CMK (cell line): ENCODE measurements around the gene NISCH.

Experiments used
- DNase-seq: peaks from one replicate; pipeline ENCODE4 v3.0.0-alpha.2; 2010; ENCODE audit warnings: low read depth

The NISCH gene

GRCh38 chr3:52455283-52456168, at the start of gene NISCH:
Gene NISCH, plus strand, starts transcription at chr3:52455604. Its CDS starts 38 bp downstream, at chr3:52455642.
- DNase-seq, result peak; percentile 45

DNA sequence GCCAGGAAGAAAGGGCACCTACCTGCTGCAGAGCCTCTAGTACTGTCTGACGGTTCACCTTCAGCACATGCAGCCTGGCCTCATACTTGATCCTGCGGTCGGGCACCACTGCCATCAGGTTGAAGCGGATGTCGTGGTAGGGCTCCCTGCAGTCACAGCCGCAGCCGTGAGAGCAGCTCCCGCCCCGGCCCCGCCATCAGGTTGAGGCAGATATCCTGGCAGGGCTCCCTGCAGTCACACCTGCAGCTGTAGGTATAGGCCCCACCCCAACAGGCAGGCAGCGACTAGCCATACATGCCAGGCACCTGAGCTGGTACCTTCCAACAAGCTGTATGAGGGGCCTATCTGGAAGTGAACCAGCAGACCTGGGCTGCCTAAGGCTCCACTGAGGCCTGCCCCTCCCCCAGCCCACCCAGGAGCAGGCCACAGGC, 49.2 kb upstream of the NISCH start:
- no peak for DNase-seq

GRCh38 chr3:52406791-52407510, 48.5 kb upstream of the NISCH start:
- no peak for DNase-seq

- no peak for DNase-seq
Measured at GRCh38 chr3:52407779-52408178, 47.6 kb upstream of the NISCH start.

DNA sequence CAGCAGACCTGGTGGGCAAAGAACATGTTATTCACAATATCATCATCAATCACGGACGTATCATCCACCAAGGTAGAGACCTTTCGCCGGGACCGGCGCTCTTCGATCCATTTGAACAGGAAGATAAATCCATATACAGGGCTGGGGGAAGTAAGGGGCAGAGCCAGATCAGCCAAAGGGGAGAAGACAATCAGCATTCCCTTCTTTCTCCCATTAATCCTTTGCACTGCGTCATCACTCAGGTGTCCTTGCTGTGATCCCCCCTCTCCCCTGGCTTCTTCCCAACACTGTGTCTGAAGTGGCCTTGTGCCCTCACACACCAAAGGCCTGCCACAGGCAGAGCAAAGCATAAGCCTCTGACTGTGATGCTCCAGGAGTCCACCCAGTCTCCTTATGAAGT, 46.9 kb upstream of the NISCH start:
- DNase-seq, result no peak

GRCh38 chr3:52415800-52416199, 39.6 kb upstream of the NISCH start:
- DNase-seq, result no peak

DNA sequence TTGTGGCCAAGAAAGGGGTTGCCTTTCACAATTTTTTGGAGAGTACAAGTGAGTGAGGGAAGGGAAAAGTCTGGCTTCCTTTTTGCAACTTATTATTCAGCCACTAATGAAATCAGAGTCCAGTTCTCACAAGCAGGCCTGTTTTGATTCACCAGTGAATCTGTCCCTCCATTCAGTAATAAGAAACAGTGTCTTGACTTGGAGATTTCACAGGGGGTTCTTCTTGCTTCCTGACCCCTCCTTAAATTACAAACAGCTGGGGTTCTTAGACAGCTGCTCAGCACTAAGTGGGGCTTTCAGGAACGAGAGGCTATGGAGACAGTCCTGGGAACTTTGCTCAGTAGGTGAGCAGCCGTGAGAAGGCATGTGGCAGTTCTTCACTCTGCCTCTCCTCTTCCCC, 35.0 kb upstream of the NISCH start:
- DNase-seq, result no peak

DNA sequence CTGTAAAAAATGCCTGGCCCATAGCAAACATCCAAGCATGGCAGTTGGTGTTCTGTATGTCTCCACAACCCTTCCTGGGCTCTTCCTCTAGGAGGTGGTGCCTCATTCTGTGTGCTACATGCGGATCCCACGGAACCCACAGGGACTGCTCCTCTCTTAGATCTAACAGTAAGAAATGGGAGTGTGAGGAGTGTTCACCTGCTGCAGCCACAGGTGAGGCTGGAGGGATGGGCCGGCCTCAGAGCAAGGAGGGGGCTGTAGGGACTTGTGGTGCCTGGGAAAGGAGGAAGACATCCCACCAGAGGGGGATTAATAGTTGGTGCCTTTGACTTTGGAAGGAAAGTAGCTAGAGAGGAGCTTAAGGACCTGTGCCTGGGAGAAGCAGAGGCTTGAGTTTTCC, 32.7 kb upstream of the NISCH start:
- no peak for DNase-seq

GRCh38 chr3:52423173-52423572, 32.2 kb upstream of the NISCH start:
- DNase-seq, result no peak

DNA sequence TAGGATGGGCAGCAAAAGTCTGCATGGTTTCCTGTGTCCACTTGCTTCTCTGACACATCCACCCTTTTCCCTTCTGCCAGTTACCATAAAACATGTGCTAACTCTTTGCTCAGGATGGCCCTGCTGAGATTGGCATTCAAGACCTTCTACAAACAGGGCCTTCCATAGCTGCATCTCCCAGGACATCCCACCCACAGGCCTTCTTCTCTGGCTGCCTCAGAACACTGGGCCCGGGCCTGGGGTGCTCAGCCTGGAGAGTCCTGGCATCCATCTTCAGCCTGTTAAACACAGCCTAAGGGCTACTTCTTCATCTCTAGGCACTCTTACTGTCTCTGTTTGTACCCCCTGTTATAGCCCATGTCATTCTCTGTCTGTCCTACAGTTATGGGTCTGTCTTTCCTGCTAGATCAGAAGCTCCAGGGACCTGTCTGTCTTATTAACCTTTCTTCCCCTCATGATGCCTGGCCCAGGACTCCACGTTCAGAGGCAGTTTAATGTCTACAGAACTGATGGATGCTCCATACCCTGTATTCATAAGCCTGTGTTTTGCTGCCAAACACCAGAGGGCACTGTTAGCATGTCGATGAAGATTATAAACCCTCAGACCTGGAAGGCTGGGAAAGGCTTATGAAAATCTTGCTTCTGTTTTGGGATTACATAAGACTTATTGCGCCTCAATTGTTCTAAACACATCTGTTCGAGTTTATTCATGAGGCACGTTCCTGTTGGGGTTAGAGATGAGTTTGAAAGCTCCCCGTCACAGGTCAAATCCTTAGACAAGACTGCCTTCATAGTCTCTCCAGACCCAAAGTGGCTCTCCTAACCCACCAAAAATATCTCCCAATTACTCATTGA, 27.0 kb upstream of the NISCH start:
- DNase-seq, result peak; percentile 20

DNA sequence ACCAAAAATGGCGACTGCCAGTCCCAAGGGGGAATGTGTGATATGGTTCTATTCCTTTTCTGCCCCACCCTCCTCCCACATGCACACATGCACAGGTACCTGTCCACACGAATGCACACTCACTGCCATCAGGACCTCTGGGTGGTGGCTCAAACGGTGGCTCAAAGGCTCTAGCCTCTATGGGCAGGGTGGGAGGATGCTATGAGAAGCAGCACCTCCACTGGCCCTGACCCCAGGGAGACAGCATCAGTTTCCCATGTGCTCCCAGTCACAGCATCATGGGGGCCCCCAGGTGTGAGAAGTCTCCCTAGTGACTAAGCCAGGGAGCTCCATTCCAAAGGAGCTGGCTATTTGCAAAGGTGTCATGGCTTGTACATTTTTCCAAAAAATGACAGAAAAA, 26.4 kb upstream of the NISCH start:
- no peak for DNase-seq

DNA sequence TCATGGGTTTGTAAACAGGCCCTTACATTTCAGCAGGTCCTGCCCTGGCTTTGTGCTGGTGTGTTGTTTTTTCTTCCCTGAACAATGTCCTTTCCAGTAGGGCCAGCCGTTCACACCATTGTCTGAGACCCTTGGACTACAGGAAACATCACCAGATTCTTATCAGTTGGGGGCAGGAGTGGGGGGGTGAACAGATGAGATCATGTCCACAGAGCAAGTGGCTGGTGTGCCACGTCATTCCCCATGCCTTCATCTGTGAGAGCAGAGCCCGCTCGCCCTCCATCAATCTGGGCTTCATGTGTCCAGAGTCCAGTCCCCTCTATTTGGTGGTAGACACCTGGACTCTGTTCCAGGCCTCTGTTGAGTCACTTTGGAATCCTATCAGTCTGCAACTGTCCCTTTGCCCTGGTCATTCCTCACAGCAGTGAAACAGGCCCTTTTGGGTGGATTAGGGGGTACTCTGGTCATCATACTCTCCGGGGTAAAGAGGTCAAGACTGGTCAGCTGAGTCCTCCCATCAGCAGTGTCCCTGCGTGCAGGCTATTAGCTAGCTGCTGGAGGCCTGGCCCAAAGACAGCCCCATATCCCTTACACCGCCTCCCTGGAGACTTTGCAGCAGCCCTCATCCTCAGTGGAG, 25.5 kb upstream of the NISCH start:
- no peak for DNase-seq

DNA sequence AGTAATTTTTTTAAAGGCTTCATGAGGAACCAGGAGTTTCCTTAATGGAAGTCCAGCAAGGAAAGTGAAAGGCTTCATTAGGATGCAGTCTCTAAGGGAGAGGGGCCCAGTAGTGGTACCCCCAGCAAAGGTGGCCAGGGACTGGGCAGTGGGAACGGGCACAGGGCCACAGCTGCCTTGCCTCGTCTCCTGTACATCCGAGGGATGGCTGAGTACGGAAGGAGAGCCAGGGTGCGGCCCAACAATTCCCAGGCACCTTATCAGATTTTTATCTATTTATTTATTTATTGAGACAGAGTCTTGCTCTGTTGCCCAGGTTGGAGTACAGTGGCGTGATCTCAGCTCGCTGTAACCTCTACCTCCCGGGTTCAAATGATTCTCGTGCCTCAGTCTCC, 25.0 kb upstream of the NISCH start:
- DNase-seq, result no peak

DNA sequence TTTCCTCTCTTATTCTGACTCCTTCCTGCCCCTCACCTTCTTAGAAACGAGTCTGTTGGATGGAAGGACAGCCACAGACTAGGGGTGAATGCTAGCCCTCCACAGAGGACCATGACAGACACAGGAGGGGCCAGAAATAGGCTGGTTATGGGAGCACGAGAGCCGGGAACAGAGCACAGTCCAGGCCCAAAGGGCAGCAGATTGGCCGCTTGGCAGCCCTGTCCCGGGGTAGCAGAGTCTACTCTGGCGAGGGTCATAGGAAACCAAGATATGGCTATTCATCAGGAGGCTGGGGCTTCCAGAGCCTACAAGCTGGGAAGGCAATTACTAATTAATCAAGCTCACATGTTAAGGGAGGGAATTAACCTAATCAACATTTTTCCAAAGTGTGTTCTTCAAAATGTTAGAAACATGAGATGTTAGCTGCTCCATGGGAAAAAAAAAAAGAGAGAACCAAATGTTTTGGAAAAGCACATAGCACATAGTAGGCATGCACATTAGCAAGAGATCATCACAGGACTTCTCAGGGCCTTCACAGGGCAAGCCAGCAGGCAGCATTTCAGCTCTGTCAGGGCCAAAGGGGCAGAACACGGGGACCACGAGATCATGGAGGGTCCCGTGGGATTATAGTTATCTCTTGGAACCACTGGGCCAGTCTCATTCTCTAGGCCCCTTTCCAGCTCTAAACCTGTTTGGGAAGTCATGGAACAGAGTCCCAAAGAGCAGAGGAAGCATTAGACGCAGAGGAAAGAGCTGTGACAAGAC, 23.8 kb upstream of the NISCH start:
- DNase-seq, result no peak

GRCh38 chr3:52432225-52432624, 23.2 kb upstream of the NISCH start:
- DNase-seq, result no peak

DNA sequence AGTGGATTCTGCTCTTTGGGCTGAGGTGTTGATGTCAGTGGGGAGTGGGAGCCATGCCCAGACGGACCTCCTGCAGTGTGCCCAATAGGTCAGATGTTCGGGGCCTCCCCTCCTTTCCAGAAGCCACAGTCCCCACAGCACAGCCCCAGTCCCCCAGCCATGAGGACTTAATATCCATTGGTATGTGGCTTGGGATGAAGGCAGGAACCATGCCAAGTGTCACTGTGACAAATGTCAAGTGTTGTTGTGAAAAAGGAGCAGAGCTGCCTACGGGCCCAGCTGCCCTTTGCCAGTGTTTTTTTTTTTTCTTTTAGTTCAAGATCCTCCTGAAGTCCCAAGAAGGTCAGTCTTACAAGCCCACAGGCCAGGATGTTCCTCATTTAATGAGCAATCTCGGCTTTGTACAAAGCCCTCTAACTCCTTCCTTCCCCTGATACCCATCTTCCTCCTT, 22.7 kb upstream of the NISCH start:
- DNase-seq, result no peak

DNA sequence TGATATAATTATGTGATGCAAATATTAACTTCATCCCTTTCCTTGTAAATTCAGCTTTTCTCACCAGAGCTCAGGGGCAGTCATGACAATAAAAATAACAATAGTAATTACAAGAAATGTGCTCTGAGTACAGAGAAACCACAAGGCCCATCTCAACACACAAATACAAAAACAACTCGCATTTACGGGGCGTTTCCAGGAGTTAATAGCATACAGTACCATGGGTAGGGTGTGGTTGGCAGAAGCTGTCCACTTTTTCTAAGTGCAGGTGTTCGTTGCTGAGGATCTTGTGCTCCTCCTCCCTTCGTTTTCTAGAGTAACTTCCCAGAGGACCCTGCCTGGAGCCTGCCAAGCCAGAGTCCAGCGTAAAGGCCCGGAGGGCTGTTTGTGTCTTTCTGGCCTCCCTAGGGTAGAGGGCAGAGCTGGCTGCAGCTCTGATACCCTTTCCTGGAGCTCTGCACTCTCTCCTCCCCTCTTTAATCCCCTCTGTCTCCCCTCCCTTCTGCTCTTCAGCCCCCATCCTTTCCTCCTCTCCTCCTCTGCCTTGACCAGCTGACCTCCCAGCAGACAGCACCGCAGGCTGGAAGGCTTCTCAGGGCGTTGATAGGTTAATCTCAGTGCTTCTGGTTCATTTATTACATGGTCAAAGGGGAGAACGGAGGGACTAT, 21.9 kb upstream of the NISCH start:
- DNase-seq, result no peak

DNA sequence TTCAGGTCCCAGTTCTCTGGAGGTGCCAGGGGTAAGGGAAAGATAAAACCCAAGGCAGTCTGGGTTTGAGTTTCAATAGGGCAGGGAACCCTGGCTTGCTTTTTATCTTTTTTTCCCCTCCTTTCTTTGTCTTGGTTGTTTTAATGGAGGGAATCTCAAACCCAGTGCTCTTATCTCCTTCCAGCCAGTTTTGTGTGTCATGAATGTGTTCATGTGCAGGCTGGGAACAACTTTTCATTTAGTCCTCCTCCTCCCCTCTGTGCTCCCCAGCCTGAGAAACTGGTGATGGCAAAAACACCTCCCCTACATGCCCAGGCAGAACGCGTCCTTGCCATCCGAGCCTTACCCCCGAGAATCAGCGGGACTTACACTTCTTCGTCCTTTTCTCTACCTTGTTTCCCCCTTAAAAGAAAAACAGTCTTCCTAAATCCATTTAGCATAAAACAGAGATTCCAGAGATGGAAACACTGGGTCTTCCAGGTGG, 21.4 kb upstream of the NISCH start:
- DNase-seq, result no peak

DNA sequence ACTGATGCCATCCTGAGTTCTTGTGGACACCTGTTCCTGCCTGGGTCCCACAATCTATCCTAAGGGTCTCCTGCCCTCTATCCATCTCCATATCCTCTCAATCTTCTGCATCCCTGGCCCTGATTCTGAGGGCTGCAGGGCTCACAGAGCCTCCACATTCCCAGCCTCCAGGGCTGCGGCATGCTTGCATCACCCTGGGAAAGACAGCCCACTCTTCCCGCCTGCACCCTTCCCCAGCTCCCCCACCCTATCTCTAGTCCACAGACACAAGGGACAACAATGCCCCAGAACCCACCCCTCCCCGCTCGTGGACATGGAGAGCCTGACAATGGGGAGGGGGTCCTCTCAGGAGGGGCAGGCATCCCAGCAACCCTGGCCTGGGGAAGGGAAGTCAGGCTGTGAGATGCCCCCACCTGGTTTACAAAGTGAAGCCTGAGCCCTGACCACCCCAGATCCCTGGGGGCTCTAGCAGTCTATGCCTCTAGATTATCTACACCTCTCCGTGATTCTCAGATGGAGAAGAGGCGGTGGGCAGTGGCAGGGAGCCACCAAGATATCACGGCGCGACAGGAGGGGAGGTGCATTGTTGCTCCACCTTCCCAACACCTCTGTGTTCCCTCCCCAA, 20.8 kb upstream of the NISCH start:
- no peak for DNase-seq
